SJSA1 (cell line): ENCODE data around the gene CXCL14. TPM values are rescaled to one million over a fixed set of nuclear protein-coding genes. Genes with fewer than 3 reads are reported as not detected.

Experiments used
- DNase-seq, 2 experiments: peaks; one replicate each; pipeline ENCODE4 v3.0.0-alpha.2; 2015 to 2020; ENCODE audit warnings: low spot score in 2 of 2, low read depth in 1 of 2
- H3K27ac ChIP-seq: fragments of 250-450 bp; sonication (Bioruptor Pico); 2 replicates; pipeline ENCODE4 v1.5.1; 2020; ENCODE audit warnings: mild to moderate bottlenecking, moderate library complexity
- H3K27me3 ChIP-seq: fragments of 250-450 bp; sonication (Bioruptor Pico); replicated peaks from 2 replicates; pipeline ENCODE4 v1.5.1; 2020; ENCODE audit warnings: mild to moderate bottlenecking, moderate library complexity
- H3K36me3 ChIP-seq: fragments of 250-450 bp; sonication (Bioruptor Pico); 2 replicates; pipeline ENCODE4 v1.5.1; 2020; ENCODE audit warnings: mild to moderate bottlenecking
- H3K4me1 ChIP-seq: fragments of 250-450 bp; sonication (Bioruptor Pico); replicated peaks from 2 replicates; pipeline ENCODE4 v1.6.1; 2021; ENCODE audit warnings: mild to moderate bottlenecking
- H3K4me3 ChIP-seq: fragments of 250-450 bp; sonication (Bioruptor Pico); 2 replicates; pipeline ENCODE4 v1.5.1; 2020; ENCODE audit warnings: mild to moderate bottlenecking
- H3K9me3 ChIP-seq: fragments of 250-450 bp; sonication (Bioruptor Pico); replicated peaks from 2 replicates; pipeline ENCODE4 v1.5.1; 2020; ENCODE audit warnings: mild to moderate bottlenecking
- total RNA-seq: library from RNA; depleted of rRNA; stranded (reverse); fragments of >200 nt; shearing (Covaris generic); gene quantifications from 2 replicates; pipeline ENCODE4 v1.2.3, GENCODE V29; 2014

CXCL14 gene
- total RNA-seq, 1 experiment from 2014 or later: 0.29 TPM

DNA sequence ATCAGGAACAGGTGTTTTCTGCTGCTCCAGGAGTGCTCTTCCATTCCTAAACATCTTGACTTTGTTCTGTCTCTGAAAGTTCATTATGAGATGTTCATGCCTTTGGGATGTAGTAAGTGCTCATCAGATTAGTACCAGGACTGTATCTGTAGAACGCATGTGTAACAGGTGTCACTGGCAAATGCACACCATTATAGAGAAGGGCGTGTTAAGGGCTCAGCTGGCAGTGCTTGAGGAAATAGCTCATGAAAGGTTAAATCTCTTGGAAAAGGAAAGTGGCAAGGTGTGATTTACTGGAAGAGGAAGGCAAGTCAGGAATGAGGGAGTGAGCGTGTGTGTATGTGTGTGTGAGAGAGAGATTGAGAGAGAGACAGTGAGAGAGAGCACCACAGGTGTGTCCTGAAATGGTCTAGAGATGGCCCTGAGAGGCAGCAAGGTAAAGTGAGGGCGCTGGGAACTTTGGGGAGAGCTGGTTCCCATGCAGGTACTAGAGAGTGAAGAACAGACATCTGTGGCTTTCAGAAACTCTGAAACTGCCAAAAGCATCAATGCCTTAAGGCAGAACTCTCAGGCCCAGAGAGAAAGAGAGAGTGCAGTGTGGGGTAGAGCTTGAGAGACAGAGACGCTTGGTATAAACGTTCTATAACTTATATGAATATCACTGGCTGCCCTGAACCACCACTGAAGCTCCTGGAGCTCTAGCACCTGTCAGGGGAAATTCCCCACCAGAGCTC lies 13.7 kb upstream of the CXCL14 start:
- no peaks in the 10 kb centered on the region for H3K36me3 ChIP-seq
- no peaks in the 10 kb centered on the region for H3K4me1 ChIP-seq
- no peak overlapping the region for H3K27ac ChIP-seq
- H3K9me3 ChIP-seq: no peaks in the 10 kb centered on the region
- H3K4me3 ChIP-seq: no peak overlapping the region
- no peak for DNase-seq
- H3K27me3 ChIP-seq: peaks cover 8% of the 10 kb centered on the region

DNA sequence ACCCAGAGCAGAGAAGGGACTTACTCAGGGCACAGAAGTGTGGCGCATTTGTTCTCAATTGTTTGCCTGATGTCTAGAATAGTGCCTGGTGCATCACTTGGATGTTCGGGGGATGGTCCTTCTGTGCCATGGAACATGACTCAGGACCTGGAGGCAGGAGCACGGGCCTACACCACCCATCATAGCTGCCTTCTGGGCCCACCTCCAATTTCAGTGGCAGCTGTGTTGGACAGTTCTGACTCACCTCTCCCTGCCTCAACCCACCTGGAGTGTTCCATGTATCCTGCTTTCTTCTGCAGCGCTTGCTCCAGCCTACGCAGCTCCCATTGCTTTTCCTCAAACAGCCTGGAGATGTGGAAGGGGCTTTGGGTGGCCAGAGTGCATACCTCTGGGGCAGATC lies 12.5 kb upstream of the CXCL14 start:
- Histone ChIP-seq H3K27me3 (peaks cover 14% of the 10 kb centered on the region), H3K4me1 (no peaks in the 10 kb centered on the region), H3K4me3 (no peak overlapping the region), H3K27ac (no peak overlapping the region), H3K9me3 (no peaks in the 10 kb centered on the region), H3K36me3 (no peaks in the 10 kb centered on the region)
- no peak for DNase-seq

DNA sequence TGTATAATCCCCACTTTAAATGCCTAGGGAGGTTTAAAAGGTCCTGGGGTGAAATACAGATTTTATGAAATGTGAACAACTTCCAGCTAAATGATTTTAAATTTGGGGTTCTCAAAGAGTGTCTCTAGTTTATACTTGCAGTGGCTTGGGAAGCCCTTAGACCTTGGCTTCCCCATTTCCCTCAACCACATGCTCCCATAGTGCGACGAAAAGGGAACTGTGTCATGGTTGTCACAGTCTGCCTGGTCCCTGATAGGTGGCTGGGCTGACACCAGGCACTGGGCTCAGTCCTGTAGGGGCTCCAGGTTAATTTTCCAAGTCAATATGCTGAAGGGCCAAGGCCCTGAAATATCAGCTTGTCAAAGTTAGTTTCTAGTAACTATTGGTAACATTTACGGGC lies 10.4 kb upstream of the CXCL14 start:
- no peak overlapping the region for H3K4me3 ChIP-seq
- no peak for DNase-seq
- no peaks in the 10 kb centered on the region for H3K36me3 ChIP-seq
- H3K4me1 ChIP-seq: peaks cover 4% of the 10 kb centered on the region; the same call in 1 of the 2 replicates
- no peaks in the 10 kb centered on the region for H3K9me3 ChIP-seq
- peaks cover 14% of the 10 kb centered on the region for H3K27me3 ChIP-seq
- H3K27ac ChIP-seq: no peak overlapping the region

DNA sequence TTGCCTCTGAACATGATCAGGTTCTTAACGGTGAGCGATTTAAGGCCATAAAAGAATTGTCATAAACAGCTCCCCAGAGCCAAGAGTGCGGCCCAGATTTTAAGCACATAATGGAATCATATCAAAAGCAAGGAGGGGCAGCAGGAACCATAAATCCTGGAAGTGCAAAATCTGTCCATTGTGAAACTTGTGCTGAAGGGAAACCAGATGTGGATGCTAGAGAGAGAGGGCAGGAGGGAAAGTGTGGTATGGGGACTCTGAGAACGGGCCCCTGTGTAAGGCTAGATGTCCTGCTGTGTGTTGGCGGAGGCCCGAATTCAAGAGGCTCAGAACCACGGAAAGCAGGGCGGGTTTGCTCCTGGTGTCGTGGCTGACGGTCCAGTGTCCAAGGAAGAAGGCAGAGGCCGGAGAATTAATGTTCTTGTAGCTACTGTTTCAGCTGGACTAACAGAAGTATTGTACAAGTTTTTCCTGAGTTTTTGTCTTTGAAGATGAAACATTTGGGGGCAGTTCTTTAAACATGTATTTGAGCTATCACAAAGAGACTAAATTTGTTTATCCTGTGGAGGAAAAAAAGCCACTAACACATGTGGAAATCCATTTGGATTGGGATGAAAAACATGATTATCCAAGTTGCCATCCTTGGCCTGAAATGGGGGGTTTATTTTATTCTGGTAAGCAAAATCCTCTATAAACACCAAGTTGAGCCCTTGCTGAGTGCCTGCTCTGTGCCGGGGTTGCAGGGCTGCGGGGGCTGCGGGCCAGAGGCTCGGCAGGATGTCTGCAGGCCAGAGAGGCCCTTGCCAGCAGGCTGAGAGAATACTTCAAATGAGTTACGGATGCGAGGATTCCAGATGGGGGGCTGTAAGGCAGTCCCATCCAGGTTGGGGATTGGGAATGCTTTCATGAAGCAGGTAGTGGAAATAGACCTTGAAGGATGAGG lies 9.2 kb upstream of the CXCL14 start:
- Histone ChIP-seq H3K36me3 (no peaks in the 10 kb centered on the region), H3K9me3 (no peaks in the 10 kb centered on the region), H3K4me1 (peaks cover 4% of the 10 kb centered on the region; the same call in 1 of the 2 replicates), H3K27me3 (peaks cover 12% of the 10 kb centered on the region), H3K4me3 (no peak overlapping the region), H3K27ac (no peak overlapping the region)
- no peak for DNase-seq

GRCh38 chr5:135584918-135585317 lies 6.1 kb upstream of the CXCL14 start:
- no peak overlapping the region for H3K4me3 ChIP-seq

DNA sequence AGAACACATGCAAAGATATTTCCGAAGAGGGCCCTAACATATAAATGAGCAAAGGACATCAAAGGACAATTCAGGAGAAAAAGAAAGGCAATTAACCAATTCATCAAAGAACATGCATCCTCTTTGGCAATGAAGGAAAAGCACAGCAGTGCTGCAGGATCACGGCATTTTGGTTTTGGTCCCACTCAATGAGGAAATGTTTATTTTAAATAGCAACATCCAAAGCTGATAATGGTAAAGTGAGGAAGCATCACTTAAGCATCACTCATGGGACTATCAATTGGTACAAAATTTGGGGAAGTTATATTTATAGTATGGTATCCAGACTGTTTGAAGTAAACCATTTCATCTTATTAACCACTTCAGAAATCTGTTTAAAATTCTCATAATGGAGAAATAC lies 5.5 kb upstream of the CXCL14 start:
- Histone ChIP-seq H3K36me3 (no peaks in the 10 kb centered on the region), H3K27ac (no peak overlapping the region), H3K27me3 (peaks cover 40% of the 10 kb centered on the region), H3K4me1 (peaks cover 4% of the 10 kb centered on the region; the same call in 1 of the 2 replicates), H3K4me3 (no peak overlapping the region), H3K9me3 (no peaks in the 10 kb centered on the region)
- DNase-seq: no peak

More at GRCh38 chr5:135584918-135585317, 6.1 kb upstream of the CXCL14 start:
- Histone ChIP-seq H3K27ac (no peak overlapping the region), H3K27me3 (peaks cover 35% of the 10 kb centered on the region), H3K36me3 (no peaks in the 10 kb centered on the region), H3K4me1 (peaks cover 4% of the 10 kb centered on the region; the same call in 1 of the 2 replicates), H3K9me3 (no peaks in the 10 kb centered on the region)
- DNase-seq: no peak

GRCh38 chr5:135582099-135582781 lies 3.4 kb upstream of the CXCL14 start:
- H3K27me3 ChIP-seq: peaks cover 55% of the 10 kb centered on the region
- H3K4me3 ChIP-seq: no peak overlapping the region
- H3K4me1 ChIP-seq: peaks cover 11% of the 10 kb centered on the region; the same call in 1 of the 2 replicates
- no peak for DNase-seq
- H3K36me3 ChIP-seq: no peaks in the 10 kb centered on the region
- no peak overlapping the region for H3K27ac ChIP-seq
- no peaks in the 10 kb centered on the region for H3K9me3 ChIP-seq

GRCh38 chr5:135578305-135578684 lies 496 bp downstream of the CXCL14 start:
- H3K4me1 ChIP-seq: peaks cover 12% of the 10 kb centered on the region; the same call in 1 of the 2 replicates
- H3K4me3 ChIP-seq: no peak overlapping the region
- no peak overlapping the region for H3K27ac ChIP-seq
- no peaks in the 10 kb centered on the region for H3K9me3 ChIP-seq
- H3K27me3 ChIP-seq: peaks cover 52% of the 10 kb centered on the region
- no peaks in the 10 kb centered on the region for H3K36me3 ChIP-seq
- DNase-seq: no peak

GRCh38 chr5:135577421-135577820 lies 1.4 kb downstream of the CXCL14 start:
- no peak for DNase-seq
- Histone ChIP-seq H3K9me3 (no peaks in the 10 kb centered on the region), H3K27me3 (peaks cover 45% of the 10 kb centered on the region), H3K4me3 (no peak overlapping the region), H3K4me1 (peaks cover 12% of the 10 kb centered on the region; the same call in 1 of the 2 replicates), H3K27ac (no peak overlapping the region), H3K36me3 (no peaks in the 10 kb centered on the region)

DNA sequence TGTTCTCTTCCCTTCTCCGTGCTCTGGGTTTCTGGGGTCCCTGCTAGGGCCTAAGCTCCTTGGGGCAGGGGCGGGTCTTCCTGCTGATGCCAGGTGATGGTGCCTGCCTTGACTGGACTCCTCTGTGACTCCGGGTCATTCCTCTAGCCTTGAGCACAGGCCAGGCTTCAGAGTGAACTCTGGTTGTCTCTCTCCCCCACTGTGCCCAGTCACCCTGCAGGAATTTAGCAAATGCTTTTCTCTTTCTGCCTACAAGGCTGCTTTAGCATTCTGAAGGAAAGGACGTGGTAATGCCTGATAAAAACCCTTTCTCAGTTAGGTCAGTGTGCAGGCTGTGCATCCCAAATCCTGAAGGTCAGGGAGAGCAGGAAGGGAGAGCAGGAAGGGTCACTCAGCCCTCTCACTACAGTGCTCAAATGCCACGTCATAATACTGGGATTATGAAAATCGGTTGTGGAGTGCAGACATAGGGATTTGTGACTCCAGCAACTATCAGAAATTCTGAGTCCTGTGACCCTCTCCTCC lies 2.7 kb downstream of the CXCL14 start:
- no peaks in the 10 kb centered on the region for H3K9me3 ChIP-seq
- DNase-seq: no peak
- peaks cover 36% of the 10 kb centered on the region for H3K27me3 ChIP-seq
- no peaks in the 10 kb centered on the region for H3K36me3 ChIP-seq
- H3K4me1 ChIP-seq: peaks cover 12% of the 10 kb centered on the region; the same call in 1 of the 2 replicates
- no peak overlapping the region for H3K27ac ChIP-seq
- H3K4me3 ChIP-seq: no peak overlapping the region

DNA sequence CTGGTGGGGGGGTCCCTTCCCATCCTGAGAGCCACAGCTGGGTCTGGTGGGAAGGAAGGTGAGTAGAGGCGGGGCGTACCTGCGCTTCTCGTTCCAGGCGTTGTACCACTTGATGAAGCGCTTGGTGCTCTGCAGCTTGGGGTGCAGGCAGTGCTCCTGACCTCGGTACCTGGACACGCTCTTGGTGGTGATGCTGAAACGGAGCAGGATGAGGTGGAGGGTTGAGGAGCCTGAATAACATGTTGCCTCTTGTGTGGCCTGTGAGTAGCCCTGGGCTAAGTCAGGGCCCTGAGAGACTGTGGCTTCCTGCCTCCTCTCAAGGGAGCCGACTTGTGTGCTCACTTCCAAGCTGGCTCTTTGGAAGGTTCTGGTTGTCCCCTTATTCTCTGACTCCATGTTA lies 4.3 kb downstream of the CXCL14 start:
- H3K27me3 ChIP-seq: peaks cover 21% of the 10 kb centered on the region

GRCh38 chr5:135571902-135572301 lies 6.9 kb downstream of the CXCL14 start:
- Histone ChIP-seq H3K4me3 (no peak overlapping the region), H3K27me3 (no peaks in the 10 kb centered on the region; the same call in 1 of the 2 replicates), H3K36me3 (no peaks in the 10 kb centered on the region), H3K9me3 (no peaks in the 10 kb centered on the region), H3K27ac (no peak overlapping the region), H3K4me1 (peaks cover 5% of the 10 kb centered on the region; the same call in 1 of the 2 replicates)
- no peak for DNase-seq

More for the DNA sequence above, 4.3 kb downstream of the CXCL14 start:
- H3K36me3 ChIP-seq: no peaks in the 10 kb centered on the region
- no peaks in the 10 kb centered on the region for H3K9me3 ChIP-seq
- H3K27ac ChIP-seq: no peak overlapping the region
- H3K4me3 ChIP-seq: no peak overlapping the region
- DNase-seq: no peak
- H3K4me1 ChIP-seq: peaks cover 12% of the 10 kb centered on the region; the same call in 1 of the 2 replicates

DNA sequence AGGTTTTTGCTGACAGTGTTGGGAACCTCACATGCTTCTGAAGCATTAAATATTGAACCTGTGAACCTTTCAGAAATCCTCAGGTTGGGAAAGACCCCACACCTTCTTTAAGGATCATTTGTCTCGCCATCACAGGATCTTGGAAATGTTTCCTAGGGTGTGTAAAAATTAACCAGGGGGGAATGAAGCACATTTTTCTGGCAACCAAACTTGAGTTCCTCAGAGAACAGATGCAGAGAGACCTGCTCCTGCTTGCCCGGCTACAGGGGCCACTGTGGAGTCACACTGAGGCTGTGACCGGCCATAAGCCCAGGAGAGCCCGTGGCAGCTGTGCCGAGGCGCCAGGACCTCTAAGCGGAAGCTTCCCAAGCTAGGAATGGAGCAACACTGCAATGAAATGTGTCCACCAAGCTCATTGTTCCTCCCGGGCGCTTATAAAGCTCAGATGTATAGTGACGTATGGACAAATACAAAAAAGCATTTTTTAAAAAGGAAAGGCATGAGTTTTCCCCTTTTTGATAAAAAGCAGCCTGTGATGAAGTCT lies 7.7 kb downstream of the CXCL14 start:
- DNase-seq: no peak
- Histone ChIP-seq H3K27me3 (no peaks in the 10 kb centered on the region; the same call in 1 of the 2 replicates), H3K36me3 (no peaks in the 10 kb centered on the region), H3K4me1 (peaks cover 3% of the 10 kb centered on the region; the same call in 1 of the 2 replicates), H3K4me3 (no peak overlapping the region), H3K9me3 (no peaks in the 10 kb centered on the region), H3K27ac (no peak overlapping the region)
